Measurements from ENCODE around the gene SHISA9. TPM values are rescaled to one million over a fixed set of nuclear protein-coding genes. Genes with fewer than 3 reads are reported as not detected.

Gene SHISA9
- under 0.01 and 0.30 TPM in 2 replicates for total RNA-seq

GRCh38 chr16:12901597-12902461, at the start of gene SHISA9:
Gene SHISA9 (plus strand): TSS chr16:12901598.

Other genes with a start within 250 kb of the SHISA9 start
- 1.3 and 4.5 TPM in 2 replicates for gene CPPED1, start 97.7 kb upstream of the SHISA9 start, total RNA-seq